Measurements from ENCODE around the gene DLG3. TPM values are rescaled to one million over a fixed set of nuclear protein-coding genes. Genes with fewer than 3 reads are reported as not detected.

DLG3 gene
- total RNA-seq, 3 donors from 2014 or later, result 41.9 to 76.0 (median 72.8) TPM

GRCh38 chrX:70433848-70434351 lies 10.7 kb upstream of the DLG3 start:
- DNase-seq, result peak; percentile 80 to 87 (median 84)
- peak; percentile 62 for TF ChIP-seq CTCF (IDR thresholded peaks at IDR 0.05)
- Histone ChIP-seq H3K4me1 (ENCODE audit: low read depth) (no peaks in the 10 kb centered on the region), H3K36me3 (ENCODE audit: low read depth) (no peaks in the 10 kb centered on the region), H3K4me3 (peak overlapping the region; percentile 17), H3K9me3 (no peaks in the 10 kb centered on the region)
- peak; percentile 89 for ATAC-seq
- intact Hi-C loops (cut with DNase I, micrococcal nuclease), result no loop called here

- Histone ChIP-seq H3K36me3 (ENCODE audit: low read depth) (no peaks in the 10 kb centered on the region), H3K4me3 (peak overlapping the region; percentile 17), H3K4me1 (ENCODE audit: low read depth) (no peaks in the 10 kb centered on the region), H3K9me3 (no peaks in the 10 kb centered on the region)
- peak; percentile 92 to 93 (median 93) for DNase-seq
- intact Hi-C loops (cut with DNase I, micrococcal nuclease), result no loop called here
- TF ChIP-seq CTCF (IDR thresholded peaks at IDR 0.05), result no peak
- ATAC-seq, result peak; percentile 92
Measured at GRCh38 chrX:70434352-70434866, 10.2 kb upstream of the DLG3 start.

- intact Hi-C loops (cut with DNase I, micrococcal nuclease), result no loop called here
- TF ChIP-seq CTCF (IDR thresholded peaks at IDR 0.05), result no peak
- no peak for ATAC-seq
- H3K9me3 ChIP-seq, result no peaks in the 10 kb centered on the region
- no peaks in the 10 kb centered on the region for H3K4me1 ChIP-seq (ENCODE audit: low read depth)
- no peaks in the 10 kb centered on the region for H3K36me3 ChIP-seq (ENCODE audit: low read depth)
- no peak overlapping the region for H3K4me3 ChIP-seq
- peak in 1 of 3 donors; percentile 10 for DNase-seq
Measured at GRCh38 chrX:70434914-70435586, 9.6 kb upstream of the DLG3 start.

- intact Hi-C loops (cut with DNase I, micrococcal nuclease), result no loop called here
- TF ChIP-seq CTCF (IDR thresholded peaks at IDR 0.05), result no peak
- Histone ChIP-seq H3K9me3 (no peaks in the 10 kb centered on the region), H3K36me3 (ENCODE audit: low read depth) (no peaks in the 10 kb centered on the region), H3K4me1 (ENCODE audit: low read depth) (no peaks in the 10 kb centered on the region), H3K4me3 (no peak overlapping the region)
- ATAC-seq (no peak), DNase-seq (no peak)
Measured at GRCh38 chrX:70436343-70436742, 8.3 kb upstream of the DLG3 start.

- no peak for TF ChIP-seq CTCF (IDR thresholded peaks at IDR 0.05)
- DNase-seq (no peak), ATAC-seq (no peak)
- Histone ChIP-seq H3K4me3 (no peak overlapping the region), H3K9me3 (no peaks in the 10 kb centered on the region), H3K36me3 (ENCODE audit: low read depth) (no peaks in the 10 kb centered on the region), H3K4me1 (ENCODE audit: low read depth) (no peaks in the 10 kb centered on the region)
- intact Hi-C loops (cut with DNase I, micrococcal nuclease), result no loop called here
Measured at GRCh38 chrX:70437011-70437410, 7.6 kb upstream of the DLG3 start.
